Skeletal muscle tissue (tissue), 4 donors: ENCODE data around the gene ASTE1. TPM values are rescaled to one million over a fixed set of nuclear protein-coding genes. Genes with fewer than 3 reads are reported as not detected.
"Not testable (repeated sequence)": the region's sequence is repeated elsewhere in the genome, so short reads cannot be mapped to it uniquely, and the experiment has no call there.

Experiments used
- H3K27ac ChIP-seq: one replicate; pipeline ENCODE4 v1.7.0; 2013; ENCODE audit warnings: mild to moderate bottlenecking, low read depth, low read length, inconsistent platforms
- H3K27me3 ChIP-seq, 3 donors: one replicate each; pipeline ENCODE4 v1.7.0; 2013; ENCODE audit warnings: low read length in 3 of 3; ENCODE audit not compliant: control insufficient read depth in 3 of 3, insufficient read depth in 3 of 3
- H3K36me3 ChIP-seq, 3 donors: one replicate each; pipeline ENCODE4 v1.7.0; 2013; ENCODE audit warnings: low read length in 3 of 3; ENCODE audit not compliant: control insufficient read depth in 3 of 3, insufficient read depth in 3 of 3
- H3K4me1 ChIP-seq, 3 donors: one replicate each; pipeline ENCODE4 v1.7.0; 2013; ENCODE audit warnings: low read length in 3 of 3, mild to moderate bottlenecking in 3 of 3; ENCODE audit not compliant: control insufficient read depth in 3 of 3, insufficient read depth in 3 of 3
- H3K4me3 ChIP-seq, 3 donors: one replicate each; pipeline ENCODE4 v1.7.0; 2013; ENCODE audit warnings: low read length in 3 of 3
- H3K9ac ChIP-seq, 3 donors: one replicate each; pipeline ENCODE4 v1.7.0; 2013; ENCODE audit warnings: low read length in 3 of 3, mild to moderate bottlenecking in 3 of 3, moderate library complexity in 2 of 3, low read depth in 1 of 3
- H3K9me3 ChIP-seq, 3 donors: one replicate each; pipeline ENCODE4 v1.7.0; 2013; ENCODE audit warnings: low read length in 3 of 3; ENCODE audit not compliant: control insufficient read depth in 3 of 3
- total RNA-seq: library from RNA; depleted of rRNA; stranded (reverse); fragments of >200 nt; gene quantifications from one replicate; pipeline ENCODE4 v1.2.3, GENCODE V29; 2014
- donor health status: Osteomylitis.

The ASTE1 gene
- total RNA-seq, 1 donor from 2014 or later: 5.2 TPM

GRCh38 chr3:130979117-130979516 lies 47.5 kb downstream of the ASTE1 start:
- Histone ChIP-seq H3K4me1 (no peaks in the 10 kb centered on the region), H3K9ac (no peak overlapping the region)

GRCh38 chr3:130976706-130977105 lies 49.9 kb downstream of the ASTE1 start:
- Histone ChIP-seq H3K4me3 (no peak overlapping the region), H3K27me3 (no peaks in the 10 kb centered on the region), H3K36me3 (peaks cover 7 to 18% (median 11%) of the 10 kb centered on the region in 3 donors), H3K9me3 (no peaks in the 10 kb centered on the region), H3K4me1 (no peaks in the 10 kb centered on the region), H3K9ac (no peak overlapping the region), H3K27ac (no peak overlapping the region)

More at GRCh38 chr3:130979117-130979516, 47.5 kb downstream of the ASTE1 start:
- Histone ChIP-seq H3K27me3 (no peaks in the 10 kb centered on the region), H3K9me3 (no peaks in the 10 kb centered on the region), H3K36me3 (peaks cover 6 to 12% (median 6%) of the 10 kb centered on the region in 3 donors), H3K4me3 (no peak overlapping the region), H3K27ac (no peak overlapping the region)

GRCh38 chr3:130975251-130975650 lies 51.4 kb downstream of the ASTE1 start:
- Histone ChIP-seq H3K9ac (no peak overlapping the region), H3K36me3 (peaks cover 14 to 24% (median 20%) of the 10 kb centered on the region in 3 donors), H3K4me1 (no peaks in the 10 kb centered on the region), H3K27me3 (no peaks in the 10 kb centered on the region), H3K9me3 (no peaks in the 10 kb centered on the region), H3K27ac (no peak overlapping the region), H3K4me3 (no peak overlapping the region)

- Histone ChIP-seq H3K27me3 (no peaks in the 10 kb centered on the region), H3K27ac (no peak overlapping the region), H3K9ac (no peak overlapping the region), H3K36me3 (peaks cover 19 to 25% (median 25%) of the 10 kb centered on the region in 3 donors), H3K9me3 (no peaks in the 10 kb centered on the region), H3K4me3 (no peak overlapping the region), H3K4me1 (no peaks in the 10 kb centered on the region)
Measured at GRCh38 chr3:130974201-130974600, 52.4 kb downstream of the ASTE1 start.

GRCh38 chr3:130973406-130973805 lies 53.2 kb downstream of the ASTE1 start:
- Histone ChIP-seq H3K36me3 (peaks cover 21 to 29% (median 25%) of the 10 kb centered on the region in 3 donors), H3K4me1 (no peaks in the 10 kb centered on the region), H3K4me3 (no peak overlapping the region)

GRCh38 chr3:130972592-130972991 lies 54.0 kb downstream of the ASTE1 start:
- peaks cover 21 to 31% (median 25%) of the 10 kb centered on the region in 3 donors for H3K36me3 ChIP-seq
- not testable (repeated sequence) for H3K4me1 ChIP-seq, H3K4me3 ChIP-seq, H3K27ac ChIP-seq, H3K9me3 ChIP-seq, H3K9ac ChIP-seq, H3K27me3 ChIP-seq

More at GRCh38 chr3:130973406-130973805, 53.2 kb downstream of the ASTE1 start:
- H3K27ac ChIP-seq: no peak overlapping the region
- H3K9ac ChIP-seq: no peak overlapping the region
- H3K9me3 ChIP-seq: no peaks in the 10 kb centered on the region
- H3K27me3 ChIP-seq: no peaks in the 10 kb centered on the region

GRCh38 chr3:130971208-130971607 lies 55.4 kb downstream of the ASTE1 start:
- H3K9ac ChIP-seq: no peak overlapping the region
- H3K27me3 ChIP-seq: no peaks in the 10 kb centered on the region
- no peak overlapping the region for H3K4me3 ChIP-seq
- peaks cover 18 to 39% (median 28%) of the 10 kb centered on the region in 3 donors for H3K36me3 ChIP-seq
- H3K4me1 ChIP-seq: no peaks in the 10 kb centered on the region
- no peaks in the 10 kb centered on the region for H3K9me3 ChIP-seq
- no peak overlapping the region for H3K27ac ChIP-seq

- no peak overlapping the region for H3K27ac ChIP-seq
- no peak overlapping the region for H3K9ac ChIP-seq
- H3K36me3 ChIP-seq: peaks cover 17 to 47% (median 21%) of the 10 kb centered on the region in 3 donors
- no peaks in the 10 kb centered on the region for H3K27me3 ChIP-seq
- no peaks in the 10 kb centered on the region for H3K4me1 ChIP-seq
- no peak overlapping the region for H3K4me3 ChIP-seq
- no peaks in the 10 kb centered on the region for H3K9me3 ChIP-seq
Measured at GRCh38 chr3:130969621-130970020, 57.0 kb downstream of the ASTE1 start.

GRCh38 chr3:130968221-130968620 lies 58.4 kb downstream of the ASTE1 start:
- H3K4me3 ChIP-seq: no peak overlapping the region
- H3K9me3 ChIP-seq: no peaks in the 10 kb centered on the region
- no peaks in the 10 kb centered on the region for H3K27me3 ChIP-seq
- H3K4me1 ChIP-seq: no peaks in the 10 kb centered on the region
- H3K36me3 ChIP-seq: peaks cover 17 to 51% (median 19%) of the 10 kb centered on the region in 3 donors
- H3K27ac ChIP-seq: no peak overlapping the region
- H3K9ac ChIP-seq: no peak overlapping the region

GRCh38 chr3:130967281-130967680 lies 59.3 kb downstream of the ASTE1 start:
- no peaks in the 10 kb centered on the region for H3K9me3 ChIP-seq
- peaks cover 17 to 51% (median 19%) of the 10 kb centered on the region in 3 donors for H3K36me3 ChIP-seq
- H3K27me3 ChIP-seq: no peaks in the 10 kb centered on the region
- H3K9ac ChIP-seq: no peak overlapping the region
- no peak overlapping the region for H3K4me3 ChIP-seq
- H3K4me1 ChIP-seq: no peaks in the 10 kb centered on the region
- H3K27ac ChIP-seq: no peak overlapping the region
